A172 (cell line): ENCODE results near the gene GPC5. TPM values are rescaled to one million over a fixed set of nuclear protein-coding genes. Genes with fewer than 3 reads are reported as not detected.
A peak's percentile ranks its signal among the peaks of the same experiment; 100 is the strongest.

Experiments used
- DNase-seq: peaks from one replicate; pipeline ENCODE4 v3.0.0-alpha.2; 2015; ENCODE audit warnings: low spot score
- total RNA-seq: library from RNA; depleted of rRNA; stranded (reverse); fragments of >200 nt; shearing (Covaris generic); gene quantifications from 2 replicates; pipeline ENCODE4 v1.2.3, GENCODE V29; 2014

GPC5 gene
- total RNA-seq, 1 experiment from 2014 or later: not detected

- no peak for DNase-seq
Observed at GRCh38 chr13:91710733-91711132, 312.3 kb downstream of the GPC5 start.

DNA sequence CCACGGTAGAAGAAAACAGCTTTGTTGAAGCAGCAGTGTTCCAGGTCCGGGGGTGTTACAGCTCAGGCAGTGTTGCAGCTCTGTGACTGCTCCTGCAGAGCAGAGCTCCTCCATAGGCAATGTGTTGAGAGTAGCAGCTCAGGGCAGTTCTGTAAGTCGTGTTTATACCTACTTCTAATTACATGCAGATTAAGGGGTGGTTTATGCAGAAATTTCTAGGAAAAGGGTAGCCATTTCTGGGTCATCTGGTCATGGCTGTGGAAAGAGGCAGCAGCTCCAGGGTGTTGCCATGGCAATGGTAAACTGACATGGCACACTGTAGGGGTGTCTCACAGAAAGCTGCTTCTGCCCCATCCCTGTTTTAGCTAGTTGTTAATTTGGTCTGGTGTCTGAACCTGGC lies 316.4 kb downstream of the GPC5 start:
- no peak for DNase-seq

- DNase-seq: no peak
Observed at GRCh38 chr13:91716436-91717065, 318.1 kb downstream of the GPC5 start.

GRCh38 chr13:91719033-91719432 lies 320.6 kb downstream of the GPC5 start:
- DNase-seq: no peak

- DNase-seq: no peak
Observed at GRCh38 chr13:91721413-91721812, 323.0 kb downstream of the GPC5 start.

- DNase-seq: peak; percentile 18
Observed at GRCh38 chr13:91722267-91722884, 324.0 kb downstream of the GPC5 start.

DNA sequence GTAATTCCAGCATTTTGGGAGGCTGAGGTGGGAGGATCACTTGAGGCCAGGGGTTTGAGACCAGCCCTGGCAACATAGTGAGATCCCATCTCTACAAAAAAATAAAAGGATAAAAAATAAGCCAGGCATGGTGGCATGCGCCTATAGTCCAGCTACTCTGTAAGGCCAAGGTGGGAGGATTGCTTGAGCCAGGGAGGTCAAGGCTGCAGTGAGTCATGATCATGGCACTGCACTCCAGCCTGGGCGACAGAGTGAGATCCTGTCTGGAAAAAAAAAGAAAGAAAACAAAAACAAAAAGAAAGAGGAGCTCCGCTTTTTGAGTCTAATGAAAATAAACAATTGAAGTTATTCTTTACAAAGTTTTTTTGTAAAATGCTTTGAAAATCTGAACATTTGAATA lies 326.2 kb downstream of the GPC5 start:
- no peak for DNase-seq

- no peak for DNase-seq
Observed at GRCh38 chr13:91725646-91726045, 327.2 kb downstream of the GPC5 start.

- no peak for DNase-seq
Observed at GRCh38 chr13:91726671-91727070, 328.2 kb downstream of the GPC5 start.

GRCh38 chr13:91729859-91730258 lies 331.4 kb downstream of the GPC5 start:
- DNase-seq: no peak

DNA sequence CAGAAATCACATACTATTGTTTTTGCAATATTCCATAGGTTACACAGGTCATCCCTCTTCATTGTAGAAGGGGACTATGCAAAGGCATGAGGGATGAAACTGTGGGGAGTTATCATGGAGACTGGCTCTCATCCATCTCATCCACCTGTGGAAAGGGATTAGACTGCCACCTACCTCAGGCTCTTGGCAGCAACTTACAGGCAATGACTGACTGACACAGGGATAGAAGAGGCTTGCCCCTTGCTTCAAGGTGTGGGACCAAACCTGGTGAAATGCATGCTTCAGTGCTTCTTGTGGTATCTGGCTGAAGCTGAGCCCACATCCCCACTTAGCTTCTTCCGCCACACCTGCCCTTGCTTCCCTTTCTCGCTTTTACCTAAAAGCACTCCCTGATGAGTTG lies 341.3 kb downstream of the GPC5 start:
- DNase-seq: no peak

GRCh38 chr13:91740756-91741155 lies 342.3 kb downstream of the GPC5 start:
- DNase-seq: no peak

DNA sequence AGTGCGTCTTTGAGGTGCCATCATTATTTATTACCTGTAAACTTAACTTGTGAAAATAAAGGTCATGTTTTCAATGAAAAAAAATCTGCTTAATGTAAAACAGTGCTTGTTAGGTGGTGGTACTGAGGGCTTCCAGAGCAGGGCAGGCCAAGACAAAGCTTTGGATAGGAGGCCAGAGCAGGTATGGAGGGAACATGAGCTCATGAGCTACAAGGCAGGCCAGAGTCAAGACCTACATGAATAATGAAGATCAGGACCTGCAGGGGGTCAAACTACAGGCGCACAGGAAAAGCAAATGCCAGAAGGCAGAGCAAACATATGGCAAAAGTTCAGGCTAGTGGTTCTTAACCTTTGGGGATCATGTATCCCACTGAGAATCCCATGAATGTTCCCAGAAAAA lies 343.5 kb downstream of the GPC5 start:
- no peak for DNase-seq

- no peak for DNase-seq
Observed at GRCh38 chr13:91744284-91744683, 345.9 kb downstream of the GPC5 start.

DNA sequence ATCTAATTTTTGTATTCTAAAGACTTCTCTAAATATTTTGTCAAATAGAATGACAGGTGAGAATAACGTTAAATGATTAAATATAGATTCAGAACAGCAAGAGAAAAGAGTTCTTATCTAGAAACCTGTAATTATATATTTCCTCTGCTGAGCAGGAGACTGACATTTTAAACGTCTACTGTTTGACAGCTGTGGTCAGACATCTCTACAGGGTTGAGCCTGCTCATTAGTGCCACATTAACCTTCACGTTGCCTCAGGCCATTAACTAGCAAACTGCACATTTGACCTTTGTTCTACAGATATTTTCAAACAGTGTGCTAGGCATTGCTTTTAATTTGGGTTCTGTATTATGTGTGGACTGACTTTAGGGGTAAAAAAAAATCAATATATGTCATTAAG lies 347.5 kb downstream of the GPC5 start:
- DNase-seq: no peak

DNA sequence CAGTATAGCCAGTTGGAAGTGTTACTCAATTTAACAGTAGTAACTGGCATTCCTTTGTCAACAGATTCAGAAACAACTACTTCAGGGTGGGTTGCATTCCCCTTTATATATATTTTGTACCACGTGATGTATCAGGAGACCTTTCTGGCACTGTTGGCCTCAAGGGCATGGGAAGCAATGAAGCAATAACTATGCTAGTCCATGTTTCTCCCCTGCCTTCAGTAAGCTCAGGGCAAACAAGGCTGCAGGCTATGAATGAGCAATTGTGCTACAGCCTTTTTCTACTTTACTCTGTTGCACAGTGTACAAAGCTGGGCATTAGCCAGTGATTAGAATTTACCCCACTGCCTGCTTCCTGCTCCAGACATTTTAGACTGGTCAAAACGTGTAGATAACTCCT lies 348.8 kb downstream of the GPC5 start:
- DNase-seq: no peak

- DNase-seq: no peak
Observed at GRCh38 chr13:91748416-91749089, 350.1 kb downstream of the GPC5 start.

- DNase-seq: no peak
Observed at GRCh38 chr13:91758724-91759123, 360.3 kb downstream of the GPC5 start.

- no peak for DNase-seq
Observed at GRCh38 chr13:91762957-91763356, 364.5 kb downstream of the GPC5 start.

DNA sequence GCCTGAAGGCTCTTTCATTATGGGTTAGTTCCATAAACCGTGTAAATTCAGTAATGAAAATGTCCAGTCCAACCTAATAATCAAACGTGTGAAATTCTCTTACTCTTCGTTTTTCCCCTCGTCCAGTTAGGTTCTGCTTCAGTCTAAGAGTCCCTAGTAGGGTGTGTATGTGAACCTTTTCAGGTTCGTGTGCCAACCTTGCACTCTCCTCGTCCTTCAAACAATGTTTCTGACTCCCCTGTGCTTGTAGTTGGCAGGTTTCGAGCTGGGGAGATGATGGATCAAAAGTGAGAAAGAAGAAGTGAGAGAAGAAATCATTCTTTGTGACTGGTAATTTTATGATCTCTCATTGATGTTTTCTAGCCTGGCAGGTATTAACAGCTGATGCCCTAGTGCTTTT lies 366.1 kb downstream of the GPC5 start:
- no peak for DNase-seq

- DNase-seq: no peak
Observed at GRCh38 chr13:91767651-91768050, 369.2 kb downstream of the GPC5 start.

DNA sequence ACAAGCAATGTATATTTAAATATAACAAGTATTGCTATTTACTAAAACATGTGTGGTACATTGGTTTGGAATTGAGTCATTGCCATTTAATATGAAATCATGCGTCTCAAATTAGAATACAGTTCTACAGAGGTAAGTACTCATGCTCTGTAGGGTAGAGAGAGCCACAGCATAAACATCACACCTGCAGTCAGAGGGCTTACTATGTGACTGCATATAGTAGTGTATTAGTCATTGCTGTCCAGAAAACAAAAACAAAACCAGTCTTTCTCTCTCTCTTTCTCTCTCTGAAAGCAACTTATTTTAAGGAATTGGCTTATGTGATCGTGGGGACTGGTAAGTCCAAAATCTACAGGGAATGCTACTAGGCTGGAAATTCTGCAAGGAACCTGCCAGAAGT lies 370.3 kb downstream of the GPC5 start:
- DNase-seq: no peak

DNA sequence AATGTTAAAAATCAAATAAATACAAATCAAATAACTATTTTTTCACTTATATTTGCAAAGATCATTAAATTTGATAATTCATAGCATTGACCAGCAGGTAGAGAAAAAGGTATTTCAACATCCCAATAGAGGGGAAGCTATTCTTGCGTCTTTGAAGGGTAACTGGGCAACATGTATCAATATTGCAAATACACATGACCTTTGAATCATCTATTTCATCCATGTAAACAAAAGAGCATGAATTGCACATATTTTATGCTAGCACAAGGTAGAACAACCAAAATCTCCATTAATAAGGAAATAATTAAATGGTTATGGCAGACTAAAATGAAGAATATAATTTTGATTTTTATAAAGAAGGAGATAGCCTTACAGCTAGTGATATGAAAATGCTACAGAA lies 372.8 kb downstream of the GPC5 start:
- DNase-seq: no peak
